IPS-15b (cell line): ENCODE measurements around the gene AK1.
"Not testable (repeated sequence)": the region's sequence is repeated elsewhere in the genome, so short reads cannot be mapped to it uniquely, and the experiment has no call there.

Experiments used
- H3K27me3 ChIP-seq: one replicate; pipeline ENCODE4 v1.6.1; 2013; ENCODE audit warnings: low read length; ENCODE audit not compliant: control insufficient read depth, insufficient read depth
- H3K36me3 ChIP-seq: one replicate; pipeline ENCODE4 v1.6.1; 2013; ENCODE audit warnings: low read length; ENCODE audit not compliant: control insufficient read depth, insufficient read depth
- H3K4me1 ChIP-seq: one replicate; pipeline ENCODE4 v1.6.1; 2013; ENCODE audit warnings: mild to moderate bottlenecking, low read length; ENCODE audit not compliant: control insufficient read depth, insufficient read depth
- H3K4me3 ChIP-seq: one replicate; pipeline ENCODE4 v1.5.1; 2013; ENCODE audit warnings: low read depth, low read length
- H3K9ac ChIP-seq: one replicate; pipeline ENCODE4 v1.6.1; 2013; ENCODE audit warnings: low read depth, mild to moderate bottlenecking, low read length
- H3K9me3 ChIP-seq: one replicate; pipeline ENCODE4 v1.6.1; 2013; ENCODE audit warnings: mild to moderate bottlenecking, low read length; ENCODE audit not compliant: control insufficient read depth, insufficient read depth

Gene AK1

GRCh38 chr9:127890053-127890452, 12.6 kb upstream of the AK1 start:
- H3K9ac ChIP-seq: no peak overlapping the region
- H3K4me3 ChIP-seq: no peak overlapping the region
- H3K36me3 ChIP-seq: peaks cover 24% of the 10 kb centered on the region
- H3K9me3 ChIP-seq: no peaks in the 10 kb centered on the region
- no peaks in the 10 kb centered on the region for H3K27me3 ChIP-seq
- no peaks in the 10 kb centered on the region for H3K4me1 ChIP-seq

- no peak overlapping the region for H3K9ac ChIP-seq
- H3K4me1 ChIP-seq: no peaks in the 10 kb centered on the region
- no peaks in the 10 kb centered on the region for H3K27me3 ChIP-seq
- no peaks in the 10 kb centered on the region for H3K9me3 ChIP-seq
- no peak overlapping the region for H3K4me3 ChIP-seq
- peaks cover 14% of the 10 kb centered on the region for H3K36me3 ChIP-seq
These were observed 10.3 kb upstream of the AK1 start for GRCh38 chr9:127887792-127888191.

- H3K36me3 ChIP-seq: peaks cover 11% of the 10 kb centered on the region
- no peak overlapping the region for H3K9ac ChIP-seq
- H3K4me3 ChIP-seq: no peak overlapping the region
- no peaks in the 10 kb centered on the region for H3K9me3 ChIP-seq
- no peaks in the 10 kb centered on the region for H3K4me1 ChIP-seq
- no peaks in the 10 kb centered on the region for H3K27me3 ChIP-seq
These were observed 9.0 kb upstream of the AK1 start for GRCh38 chr9:127886401-127886972.

GRCh38 chr9:127885508-127886281, 8.2 kb upstream of the AK1 start:
- H3K27me3 ChIP-seq: no peaks in the 10 kb centered on the region
- no peaks in the 10 kb centered on the region for H3K4me1 ChIP-seq
- H3K4me3 ChIP-seq: no peak overlapping the region
- no peaks in the 10 kb centered on the region for H3K9me3 ChIP-seq
- H3K9ac ChIP-seq: no peak overlapping the region
- peaks cover 8% of the 10 kb centered on the region for H3K36me3 ChIP-seq

GRCh38 chr9:127884976-127885490, 7.6 kb upstream of the AK1 start:
- no peaks in the 10 kb centered on the region for H3K27me3 ChIP-seq
- H3K36me3 ChIP-seq: peaks cover 7% of the 10 kb centered on the region
- no peak overlapping the region for H3K9ac ChIP-seq
- H3K9me3 ChIP-seq: no peaks in the 10 kb centered on the region
- H3K4me3 ChIP-seq: no peak overlapping the region
- no peaks in the 10 kb centered on the region for H3K4me1 ChIP-seq

GRCh38 chr9:127884427-127884911, 7.0 kb upstream of the AK1 start:
- no peaks in the 10 kb centered on the region for H3K4me1 ChIP-seq
- no peaks in the 10 kb centered on the region for H3K27me3 ChIP-seq
- H3K9ac ChIP-seq: no peak overlapping the region
- H3K9me3 ChIP-seq: no peaks in the 10 kb centered on the region
- no peak overlapping the region for H3K4me3 ChIP-seq
- peaks cover 7% of the 10 kb centered on the region for H3K36me3 ChIP-seq

GRCh38 chr9:127883959-127884358, 6.5 kb upstream of the AK1 start:
- H3K9ac ChIP-seq: no peak overlapping the region
- H3K27me3 ChIP-seq: no peaks in the 10 kb centered on the region

GRCh38 chr9:127881715-127882114, 4.2 kb upstream of the AK1 start:
- H3K4me1 ChIP-seq, H3K36me3 ChIP-seq, H3K4me3 ChIP-seq, H3K9me3 ChIP-seq, H3K9ac ChIP-seq, H3K27me3 ChIP-seq: not testable (repeated sequence)

More at GRCh38 chr9:127883959-127884358, 6.5 kb upstream of the AK1 start:
- no peak overlapping the region for H3K4me3 ChIP-seq
- H3K36me3 ChIP-seq: peaks cover 7% of the 10 kb centered on the region
- H3K4me1 ChIP-seq: no peaks in the 10 kb centered on the region
- H3K9me3 ChIP-seq: no peaks in the 10 kb centered on the region

GRCh38 chr9:127880143-127880542, 2.7 kb upstream of the AK1 start:
- Histone ChIP-seq H3K4me3 (no peak overlapping the region), H3K27me3 (peaks cover 3% of the 10 kb centered on the region), H3K9ac (no peak overlapping the region), H3K36me3 (peaks cover 2% of the 10 kb centered on the region), H3K9me3 (no peaks in the 10 kb centered on the region), H3K4me1 (no peaks in the 10 kb centered on the region)

GRCh38 chr9:127878652-127879390, 1.3 kb upstream of the AK1 start:
- Histone ChIP-seq H3K36me3 (no peaks in the 10 kb centered on the region), H3K27me3 (peaks cover 3% of the 10 kb centered on the region), H3K4me3 (no peak overlapping the region), H3K9me3 (no peaks in the 10 kb centered on the region), H3K9ac (no peak overlapping the region), H3K4me1 (no peaks in the 10 kb centered on the region)

GRCh38 chr9:127878001-127878651, 651 bp upstream of the AK1 start:
- Histone ChIP-seq H3K4me1 (no peaks in the 10 kb centered on the region), H3K9ac (peak overlapping the region; percentile 76), H3K27me3 (peaks cover 3% of the 10 kb centered on the region), H3K4me3 (peak overlapping the region; percentile 79), H3K36me3 (no peaks in the 10 kb centered on the region), H3K9me3 (no peaks in the 10 kb centered on the region)
